Activated CD4-positive, alpha-beta memory T cell treated with anti-CD3 and anti-CD28 coated beads, Interleukin-2, amount 10 ng/mL, durations not matched to agents 7 days and 5 days (primary cell): ENCODE data around the gene PHTF1. TPM values are rescaled to one million over a fixed set of nuclear protein-coding genes. Genes with fewer than 3 reads are reported as not detected.
"Not testable (repeated sequence)": the region's sequence is repeated elsewhere in the genome, so short reads cannot be mapped to it uniquely, and the experiment has no call there.

ENCODE experiments used
- CTCF ChIA-PET: fragments of 350-600 bp; sonication (Branson Sonifier 250); formaldehyde crosslinking; loops from one replicate; lab custom pipeline; 2021; ENCODE audit warnings: antibody characterized with exemption, inconsistent platforms; lab: Charles Lee
- POLR2A ChIA-PET: fragments of 350-600 bp; sonication (Branson Sonifier 250); formaldehyde crosslinking; loops from one replicate; lab custom pipeline; 2021; ENCODE audit warnings: antibody characterized with exemption; lab: Charles Lee
- DNase-seq: peaks from one replicate; pipeline ENCODE4 v3.0.0-alpha.2; 2020
- H3K27ac Mint-ChIP-seq: one replicate; pipeline ENCODE4 v1.8.0; 2021; ENCODE audit warnings: mild to moderate bottlenecking, mixed read lengths
- H3K27me3 Mint-ChIP-seq: one replicate; pipeline ENCODE4 v1.8.0; 2021; ENCODE audit warnings: mixed read lengths
- H3K36me3 Mint-ChIP-seq: one replicate; pipeline ENCODE4 v1.8.0; 2021; ENCODE audit warnings: low read depth, mixed read lengths
- H3K4me1 Mint-ChIP-seq: one replicate; pipeline ENCODE4 v1.8.0; 2021; ENCODE audit warnings: mixed read lengths
- H3K4me3 Mint-ChIP-seq: one replicate; pipeline ENCODE4 v1.8.0; 2021; ENCODE audit warnings: mild to moderate bottlenecking, mixed read lengths
- H3K9me3 Mint-ChIP-seq: one replicate; pipeline ENCODE4 v1.8.0; 2021; ENCODE audit warnings: mixed read lengths
- total RNA-seq, 2 experiments: library from RNA; stranded (reverse); gene quantifications; one replicate each; pipeline ENCODE4 v1.2.3, GENCODE V29; 2021

The PHTF1 gene
- total RNA-seq, 2 experiments from 2014 or later, result 22.1 to 23.0 TPM

GRCh38 chr1:113768916-113769600 lies 9.8 kb upstream of the PHTF1 start:
- DNase-seq, result no peak
- Mint-ChIP-seq H3K4me3 (no peak overlapping the region), H3K9me3 (no peaks in the 10 kb centered on the region), H3K27me3 (no peaks in the 10 kb centered on the region), H3K36me3 (peaks cover 71% of the 10 kb centered on the region), H3K4me1 (peaks cover 57% of the 10 kb centered on the region), H3K27ac (no peak overlapping the region)
- POLR2A ChIA-PET, result interaction anchor here (1.7 kb wide), 1 partner anchor 9 kb away, joined by 8 read pairs; the partner anchor contains the start of gene PHTF1
- CTCF ChIA-PET, result no interaction called here

DNA sequence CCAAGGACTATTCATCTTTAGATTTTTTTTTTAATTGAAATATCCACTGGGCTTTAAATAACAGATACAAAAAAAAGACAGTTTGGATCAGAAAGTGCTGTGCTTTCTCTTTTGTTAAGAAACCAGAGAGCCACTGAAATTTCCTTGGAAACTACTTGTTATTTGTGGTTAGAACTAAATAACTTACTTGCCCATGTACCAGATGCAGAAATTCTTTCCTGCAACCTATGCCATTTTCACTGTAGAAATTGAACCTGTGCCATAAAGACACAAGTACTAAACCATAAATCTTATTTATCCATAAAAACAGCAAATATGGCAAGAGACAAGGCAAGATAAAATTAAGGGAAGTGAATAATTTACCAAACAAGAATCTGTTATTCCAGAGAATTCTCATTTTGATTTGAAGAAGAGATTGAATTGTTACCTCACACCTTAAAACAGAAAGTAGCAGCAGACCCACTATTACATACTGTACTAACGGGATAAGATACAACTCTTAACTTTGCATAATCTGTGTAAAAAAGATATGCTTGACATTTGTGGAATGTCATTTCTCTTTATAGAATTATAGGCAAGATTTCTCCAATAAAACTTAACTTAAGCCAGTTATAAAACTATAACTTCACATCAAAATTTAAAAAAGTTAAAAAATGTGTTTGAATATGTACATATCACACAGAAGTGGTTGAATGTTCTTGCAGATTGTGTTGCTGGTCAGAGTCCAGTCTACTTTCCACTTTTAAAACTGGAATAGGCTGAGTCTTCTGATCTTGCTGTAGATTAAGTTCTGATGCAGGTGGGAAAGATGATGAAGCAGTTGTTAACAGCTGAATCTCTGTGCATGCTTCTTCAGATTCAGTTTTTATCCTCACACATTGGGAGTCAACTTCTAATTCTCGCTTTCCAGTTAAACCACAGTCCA lies 6.3 kb upstream of the PHTF1 start:
- H3K9me3 Mint-ChIP-seq, result no peaks in the 10 kb centered on the region
- H3K27ac Mint-ChIP-seq, result no peak overlapping the region
- no peaks in the 10 kb centered on the region for H3K27me3 Mint-ChIP-seq
- DNase-seq, result no peak
- peaks cover 68% of the 10 kb centered on the region for H3K36me3 Mint-ChIP-seq
- peaks cover 56% of the 10 kb centered on the region for H3K4me1 Mint-ChIP-seq
- no peak overlapping the region for H3K4me3 Mint-ChIP-seq
- ChIA-PET CTCF (no interaction called here), POLR2A (interaction anchor here (0.8 to 1.2 kb wide), 2 partner anchors 18 to 45 kb away, joined by 3 read pairs; no protein-coding TSS in a partner anchor)

- no peak for DNase-seq
- ChIA-PET POLR2A (interaction anchor here (0.9 kb wide), 1 partner anchor 21 kb away, joined by 4 read pairs; no protein-coding TSS in a partner anchor), CTCF (no interaction called here)
- H3K27me3 Mint-ChIP-seq, result no peaks in the 10 kb centered on the region
- H3K27ac Mint-ChIP-seq, result no peak overlapping the region
- H3K4me1 Mint-ChIP-seq, result peaks cover 47% of the 10 kb centered on the region
- peaks cover 62% of the 10 kb centered on the region for H3K36me3 Mint-ChIP-seq
- H3K4me3 Mint-ChIP-seq, result no peak overlapping the region
- H3K9me3 Mint-ChIP-seq, result no peaks in the 10 kb centered on the region
Measured at GRCh38 chr1:113763661-113764060, 4.4 kb upstream of the PHTF1 start.

GRCh38 chr1:113761937-113762336 lies 2.7 kb upstream of the PHTF1 start:
- Mint-ChIP-seq H3K4me1 (peaks cover 42% of the 10 kb centered on the region), H3K27me3 (no peaks in the 10 kb centered on the region), H3K4me3 (no peak overlapping the region), H3K9me3 (no peaks in the 10 kb centered on the region), H3K36me3 (peaks cover 52% of the 10 kb centered on the region), H3K27ac (no peak overlapping the region)
- POLR2A ChIA-PET, result interaction anchor here (1.6 kb wide), 1 partner anchor 49 kb away, joined by 3 read pairs; no protein-coding TSS in a partner anchor
- DNase-seq, result no peak
- CTCF ChIA-PET, result interaction anchor here (1.1 to 1.3 kb wide), 2 partner anchors 50 to 142 kb away, joined by 3 to 4 read pairs; partner anchors contain the start of genes AP4B1 and RSBN1

GRCh38 chr1:113760102-113761080 lies 1.1 kb upstream of the PHTF1 start:
- peak overlapping the region; percentile 88 for H3K4me3 Mint-ChIP-seq
- H3K9me3 Mint-ChIP-seq, result no peaks in the 10 kb centered on the region
- peaks cover 42% of the 10 kb centered on the region for H3K4me1 Mint-ChIP-seq
- peaks cover 47% of the 10 kb centered on the region for H3K36me3 Mint-ChIP-seq
- no peak for DNase-seq
- H3K27me3 Mint-ChIP-seq, result no peaks in the 10 kb centered on the region
- ChIA-PET POLR2A (interaction anchor here (0.6 to 5.3 kb wide), 21 partner anchors 8 to 750 kb away, joined by 3 to 73 read pairs (median 6); partner anchors contain the start of genes AP4B1, HIPK1, RSBN1 and TRIM33), CTCF (interaction anchor here (0.7 to 3.1 kb wide), 13 partner anchors 10 to 1953 kb away, joined by 3 to 24 read pairs (median 3); partner anchors contain the start of genes AP4B1, HIPK1, LRIG2 and RSBN1)
- peak overlapping the region; percentile 91 for H3K27ac Mint-ChIP-seq

GRCh38 chr1:113758631-113759332 lies 504 bp downstream of the PHTF1 start:
- Mint-ChIP-seq H3K27ac (peak overlapping the region; percentile 91), H3K4me1 (peaks cover 38% of the 10 kb centered on the region), H3K27me3 (no peaks in the 10 kb centered on the region), H3K9me3 (no peaks in the 10 kb centered on the region), H3K4me3 (peak overlapping the region; percentile 88), H3K36me3 (peaks cover 46% of the 10 kb centered on the region)
- POLR2A ChIA-PET, result interaction anchor here (0.9 to 5.3 kb wide), 17 partner anchors 9 to 752 kb away, joined by 3 to 73 read pairs (median 6); partner anchors contain the start of genes AP4B1, HIPK1, RSBN1 and TRIM33
- DNase-seq, result peak; percentile 71
- CTCF ChIA-PET, result interaction anchor here (0.6 to 3.1 kb wide), 14 partner anchors 11 to 947 kb away, joined by 3 to 24 read pairs (median 3); partner anchors contain the start of genes HIPK1 and RSBN1

DNA sequence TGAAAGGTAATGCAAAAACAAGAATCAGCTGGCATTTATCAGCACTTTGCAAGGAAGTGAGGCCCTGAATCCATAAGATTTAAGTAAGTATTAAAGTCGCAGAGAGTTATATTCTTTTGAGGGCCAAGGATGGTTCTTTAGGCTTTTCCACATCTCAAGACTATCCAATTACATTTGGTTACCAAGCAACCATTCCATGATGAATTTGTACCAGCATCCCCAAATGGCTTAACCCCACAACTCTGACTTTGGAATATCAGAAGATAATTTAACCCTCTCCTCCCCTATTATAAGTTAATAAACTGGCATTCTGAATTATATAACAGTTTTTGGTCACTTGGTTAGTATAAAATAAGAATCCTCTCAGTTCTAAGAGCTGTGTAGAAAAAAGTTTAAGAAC lies 2.8 kb downstream of the PHTF1 start:
- Mint-ChIP-seq H3K36me3 (peaks cover 50% of the 10 kb centered on the region), H3K9me3 (no peaks in the 10 kb centered on the region), H3K4me3 (peak overlapping the region; percentile 88), H3K27ac (no peak overlapping the region), H3K4me1 (peaks cover 43% of the 10 kb centered on the region), H3K27me3 (no peaks in the 10 kb centered on the region)
- CTCF ChIA-PET, result no interaction called here
- POLR2A ChIA-PET, result interaction anchor here (5.3 kb wide), 1 partner anchor 55 kb away, joined by 73 read pairs; the partner anchor contains the start of gene RSBN1
- DNase-seq, result no peak

- H3K4me3 Mint-ChIP-seq, H3K9me3 Mint-ChIP-seq, H3K27ac Mint-ChIP-seq, POLR2A ChIA-PET, DNase-seq, H3K27me3 Mint-ChIP-seq: not testable (repeated sequence)
- Mint-ChIP-seq H3K36me3 (peaks cover 53% of the 10 kb centered on the region), H3K4me1 (peaks cover 35% of the 10 kb centered on the region)
- CTCF ChIA-PET, result interaction anchor here (0.7 kb wide), 1 partner anchor 208 kb away, joined by 3 read pairs; no protein-coding TSS in a partner anchor
Measured at GRCh38 chr1:113753333-113753732, 6.0 kb downstream of the PHTF1 start.

DNA sequence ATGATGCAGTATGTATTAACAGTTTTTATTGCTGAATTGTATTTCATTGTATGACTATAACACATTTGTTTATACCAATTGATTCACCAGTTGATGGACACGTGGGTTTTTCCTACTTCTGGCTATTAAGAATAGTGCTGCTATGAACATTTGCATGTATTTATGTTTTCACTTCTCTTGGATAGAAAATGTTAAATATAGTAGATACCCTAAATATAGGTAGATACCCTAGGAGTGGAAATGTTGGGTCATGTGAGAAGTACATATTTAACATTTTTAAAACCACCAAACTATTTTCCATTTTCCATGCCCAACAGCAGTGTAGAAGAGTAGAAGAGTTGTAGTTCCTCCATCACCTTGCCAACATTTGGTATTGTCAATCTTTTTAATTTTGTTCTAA lies 7.8 kb downstream of the PHTF1 start:
- DNase-seq, result no peak
- Mint-ChIP-seq H3K36me3 (peaks cover 56% of the 10 kb centered on the region), H3K27me3 (no peaks in the 10 kb centered on the region), H3K4me1 (peaks cover 24% of the 10 kb centered on the region), H3K27ac (no peak overlapping the region), H3K9me3 (no peaks in the 10 kb centered on the region), H3K4me3 (no peak overlapping the region)
- ChIA-PET POLR2A (no interaction called here), CTCF (no interaction called here)

GRCh38 chr1:113751114-113751513 lies 8.2 kb downstream of the PHTF1 start:
- Mint-ChIP-seq H3K27me3 (no peaks in the 10 kb centered on the region), H3K9me3 (no peaks in the 10 kb centered on the region), H3K4me1 (peaks cover 20% of the 10 kb centered on the region), H3K27ac (no peak overlapping the region), H3K36me3 (peaks cover 52% of the 10 kb centered on the region), H3K4me3 (no peak overlapping the region)
- CTCF ChIA-PET, result no interaction called here
- DNase-seq, result no peak
- POLR2A ChIA-PET, result no interaction called here

GRCh38 chr1:113749402-113749801 lies 9.9 kb downstream of the PHTF1 start:
- Mint-ChIP-seq H3K4me1 (peaks cover 18% of the 10 kb centered on the region), H3K36me3 (peaks cover 44% of the 10 kb centered on the region), H3K9me3 (no peaks in the 10 kb centered on the region), H3K27me3 (no peaks in the 10 kb centered on the region), H3K4me3 (no peak overlapping the region), H3K27ac (no peak overlapping the region)
- POLR2A ChIA-PET, result interaction anchor here (2.0 kb wide), 1 partner anchor 10 kb away, joined by 7 read pairs; the partner anchor contains the start of gene PHTF1
- no peak for DNase-seq
- CTCF ChIA-PET, result no interaction called here
